IPS-20b (cell line): ENCODE data around the gene ENDOD1.
"Not testable (repeated sequence)": the region's sequence is repeated elsewhere in the genome, so short reads cannot be mapped to it uniquely, and the experiment has no call there.

Source experiments
- H3K27ac ChIP-seq: one replicate; pipeline ENCODE4 v1.5.1; 2013; ENCODE audit warnings: low read length
- H3K27me3 ChIP-seq: 2 replicates; pipeline ENCODE4 v1.6.1; 2013; ENCODE audit warnings: mild to moderate bottlenecking, low read length, inconsistent platforms; ENCODE audit not compliant: insufficient read depth
- H3K36me3 ChIP-seq: 2 replicates; pipeline ENCODE4 v1.6.1; 2013; ENCODE audit warnings: low read depth, mild to moderate bottlenecking, inconsistent platforms, low read length, moderate library complexity; ENCODE audit not compliant: insufficient read depth
- H3K4me1 ChIP-seq: 2 replicates; pipeline ENCODE4 v1.6.1; 2013; ENCODE audit warnings: mild to moderate bottlenecking, control low read depth, inconsistent platforms, low read length, moderate library complexity; ENCODE audit not compliant: insufficient read depth
- H3K4me3 ChIP-seq: 2 replicates; pipeline ENCODE4 v1.5.1; 2013; ENCODE audit warnings: mild to moderate bottlenecking, low read length, inconsistent platforms
- H3K9ac ChIP-seq: 2 replicates; pipeline ENCODE4 v1.6.1; 2013; ENCODE audit warnings: low read depth, mild to moderate bottlenecking, inconsistent platforms, low read length, moderate library complexity
- H3K9me3 ChIP-seq: 2 replicates; pipeline ENCODE4 v1.6.1; 2013; ENCODE audit warnings: mild to moderate bottlenecking, low read depth, low read length, inconsistent platforms; ENCODE audit not compliant: insufficient read depth

Gene ENDOD1, protein sequence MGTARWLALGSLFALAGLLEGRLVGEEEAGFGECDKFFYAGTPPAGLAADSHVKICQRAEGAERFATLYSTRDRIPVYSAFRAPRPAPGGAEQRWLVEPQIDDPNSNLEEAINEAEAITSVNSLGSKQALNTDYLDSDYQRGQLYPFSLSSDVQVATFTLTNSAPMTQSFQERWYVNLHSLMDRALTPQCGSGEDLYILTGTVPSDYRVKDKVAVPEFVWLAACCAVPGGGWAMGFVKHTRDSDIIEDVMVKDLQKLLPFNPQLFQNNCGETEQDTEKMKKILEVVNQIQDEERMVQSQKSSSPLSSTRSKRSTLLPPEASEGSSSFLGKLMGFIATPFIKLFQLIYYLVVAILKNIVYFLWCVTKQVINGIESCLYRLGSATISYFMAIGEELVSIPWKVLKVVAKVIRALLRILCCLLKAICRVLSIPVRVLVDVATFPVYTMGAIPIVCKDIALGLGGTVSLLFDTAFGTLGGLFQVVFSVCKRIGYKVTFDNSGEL

DNA sequence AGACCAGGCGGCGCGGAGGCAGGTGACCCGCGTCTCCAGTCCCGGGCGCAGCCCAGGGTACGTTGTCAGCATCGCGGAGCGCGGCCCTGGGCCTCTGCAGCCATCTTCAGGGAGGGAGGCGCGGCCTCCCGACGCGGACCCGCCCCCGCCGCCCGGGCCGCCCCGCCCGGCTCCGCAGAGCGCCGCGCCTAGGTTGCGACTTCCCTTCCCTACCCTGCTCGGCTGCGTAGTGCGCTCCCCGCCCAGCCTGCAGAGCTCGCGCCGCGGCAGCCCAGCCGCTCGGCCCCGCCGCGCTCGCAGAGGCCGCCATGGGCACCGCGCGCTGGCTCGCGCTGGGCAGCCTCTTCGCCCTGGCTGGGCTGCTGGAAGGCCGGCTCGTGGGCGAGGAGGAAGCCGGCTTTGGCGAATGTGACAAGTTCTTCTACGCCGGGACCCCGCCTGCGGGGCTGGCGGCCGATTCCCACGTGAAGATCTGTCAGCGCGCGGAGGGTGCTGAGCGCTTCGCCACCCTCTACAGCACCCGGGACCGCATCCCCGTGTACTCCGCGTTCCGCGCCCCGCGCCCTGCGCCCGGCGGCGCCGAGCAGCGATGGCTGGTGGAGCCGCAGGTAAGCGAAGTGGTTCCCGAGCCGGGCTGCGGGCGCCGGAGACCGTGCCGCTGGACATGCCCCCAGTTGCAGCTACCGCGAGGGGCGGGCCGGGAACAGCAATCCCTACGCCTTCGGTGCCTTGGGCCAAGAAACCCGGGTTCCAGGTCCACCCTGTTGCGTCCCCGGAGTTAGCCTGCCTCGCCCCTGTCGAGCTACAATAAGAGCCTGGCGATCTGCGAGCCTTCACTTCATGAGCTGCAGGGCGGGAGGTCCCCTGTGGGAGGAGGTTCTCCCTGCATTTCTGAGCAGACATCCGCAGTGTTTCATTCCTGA lies at the start of gene ENDOD1:
Gene ENDOD1 (plus strand): TSS at position 227 of the 923 bp plus-strand sequence. CDS start 82 bp downstream, at position 309.
- Histone ChIP-seq H3K4me1 (peaks cover 14% of the 10 kb centered on the region; the same call in 1 of the 2 replicates), H3K36me3 (no peaks in the 10 kb centered on the region), H3K4me3 (peak within 1 kb of the TSS; percentile 82), H3K9ac (peak within 1 kb of the TSS; percentile 62; the same call in 1 of the 2 replicates), H3K9me3 (no peaks in the 10 kb centered on the region), H3K27me3 (peaks cover 43% of the 10 kb centered on the region), H3K27ac (no peak within 1 kb of the TSS)

DNA sequence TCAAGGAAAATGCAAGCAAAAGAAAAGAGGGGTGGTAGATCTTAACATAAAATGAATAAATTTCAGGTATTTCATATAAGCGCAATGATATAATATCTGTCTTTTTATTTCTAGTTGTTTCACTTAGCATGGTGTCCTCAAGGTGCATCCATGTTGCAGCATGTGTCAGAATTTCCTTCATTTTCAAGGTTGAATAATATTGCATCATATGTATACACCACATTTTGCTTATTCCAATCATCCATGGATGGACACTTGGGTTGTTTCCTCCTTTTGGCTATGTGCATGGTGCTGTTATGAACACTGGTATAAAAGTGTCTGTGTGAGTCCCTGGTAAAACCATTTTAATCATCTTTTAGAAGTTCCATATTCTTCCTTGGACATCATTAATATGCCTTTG lies 47.4 kb upstream of the ENDOD1 start:
- no peaks in the 10 kb centered on the region for H3K36me3 ChIP-seq
- no peaks in the 10 kb centered on the region for H3K4me1 ChIP-seq
- no peaks in the 10 kb centered on the region for H3K27me3 ChIP-seq
- H3K4me3 ChIP-seq, result no peak overlapping the region
- no peak overlapping the region for H3K27ac ChIP-seq
- no peaks in the 10 kb centered on the region for H3K9me3 ChIP-seq
- H3K9ac ChIP-seq, result no peak overlapping the region

DNA sequence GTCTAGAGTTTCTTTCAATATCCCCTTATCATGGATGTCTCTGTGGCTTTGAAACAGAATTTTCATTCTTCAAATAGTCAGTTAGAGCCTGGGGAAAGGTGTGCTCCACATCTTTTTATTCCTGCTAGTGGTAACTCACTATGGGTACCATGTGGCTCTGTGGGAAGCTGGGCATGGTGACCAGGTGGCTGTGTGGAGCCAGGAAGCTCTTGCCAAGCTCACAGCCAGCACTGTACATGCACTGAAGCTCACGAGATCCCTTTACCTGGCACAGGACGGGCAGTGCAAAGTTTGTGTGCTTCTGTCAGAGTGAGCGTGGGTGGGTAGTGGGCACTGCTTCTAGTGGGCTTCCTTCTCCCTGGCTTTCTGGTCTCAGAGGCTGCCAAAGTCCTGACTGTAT lies 46.7 kb upstream of the ENDOD1 start:
- Histone ChIP-seq H3K4me1 (no peaks in the 10 kb centered on the region), H3K9me3 (no peaks in the 10 kb centered on the region), H3K27ac (no peak overlapping the region), H3K9ac (no peak overlapping the region), H3K4me3 (no peak overlapping the region), H3K36me3 (no peaks in the 10 kb centered on the region), H3K27me3 (no peaks in the 10 kb centered on the region)

DNA sequence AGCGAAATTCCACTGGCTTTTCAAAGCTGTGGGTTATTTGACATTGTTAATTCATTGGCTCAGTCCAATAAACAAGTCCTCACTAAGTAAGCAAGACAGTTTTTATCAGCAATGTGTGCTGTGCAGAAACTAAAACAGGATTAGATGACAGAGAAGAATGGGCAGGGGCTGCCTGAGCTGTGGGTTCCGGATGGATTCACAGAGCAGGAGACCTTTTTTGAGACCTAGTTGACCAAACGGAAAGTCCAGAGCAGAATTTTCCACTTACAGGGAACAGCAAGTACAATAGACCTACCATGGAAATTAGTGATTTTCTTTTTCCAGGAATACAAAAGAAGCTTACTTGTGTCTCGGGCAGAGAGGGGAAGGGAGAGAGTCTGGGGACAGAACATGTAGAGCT lies 45.6 kb upstream of the ENDOD1 start:
- Histone ChIP-seq H3K9ac (no peak overlapping the region), H3K4me1 (no peaks in the 10 kb centered on the region), H3K9me3 (no peaks in the 10 kb centered on the region), H3K27me3 (no peaks in the 10 kb centered on the region), H3K4me3 (no peak overlapping the region), H3K27ac (no peak overlapping the region), H3K36me3 (no peaks in the 10 kb centered on the region)

DNA sequence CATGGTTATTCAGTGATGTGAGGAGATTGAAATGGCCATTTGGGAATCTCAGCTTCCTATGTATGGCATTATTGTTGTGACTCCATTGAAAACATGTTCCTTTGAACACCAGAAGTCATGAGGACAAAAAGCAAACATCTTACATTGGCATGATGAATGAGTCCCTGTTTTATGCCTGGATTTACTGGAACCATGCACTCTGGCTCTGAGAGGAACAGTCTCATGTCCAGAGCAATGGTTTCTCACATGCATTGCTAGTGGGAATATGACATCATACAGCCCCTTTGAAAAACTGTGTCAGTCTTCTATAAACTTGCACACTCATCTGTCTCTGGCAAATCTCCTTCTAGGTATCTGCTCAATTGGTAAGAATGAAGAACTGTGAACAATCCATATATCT lies 43.8 kb upstream of the ENDOD1 start:
- no peaks in the 10 kb centered on the region for H3K9me3 ChIP-seq
- no peak overlapping the region for H3K9ac ChIP-seq

DNA sequence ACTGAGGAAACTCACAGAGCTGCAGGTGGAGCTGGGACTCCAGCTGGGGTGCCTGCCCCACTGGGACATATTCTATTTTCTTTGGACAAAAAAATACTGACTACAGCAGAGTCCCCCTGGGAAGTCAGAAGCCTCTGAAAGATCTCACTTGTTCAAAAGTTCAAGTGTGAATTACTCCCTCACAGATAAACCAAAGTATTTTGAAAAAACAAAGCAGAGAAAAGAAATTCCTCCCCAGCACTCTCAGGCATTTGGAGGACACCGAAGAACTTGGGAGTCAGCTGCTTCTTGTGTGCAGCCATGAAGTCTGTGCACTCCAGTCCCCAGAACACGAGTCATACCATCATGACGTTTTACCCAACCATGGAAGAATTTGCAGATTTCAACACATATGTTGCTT lies 40.5 kb upstream of the ENDOD1 start, which contains the start of gene KDM4F:
Gene KDM4F (plus strand): TSS at position 301 of the 400 bp plus-strand sequence.
- H3K4me3 ChIP-seq, H3K9me3 ChIP-seq, H3K9ac ChIP-seq, H3K27ac ChIP-seq, H3K36me3 ChIP-seq, H3K27me3 ChIP-seq, H3K4me1 ChIP-seq: not testable (repeated sequence)

More for the DNA sequence above, 43.8 kb upstream of the ENDOD1 start:
- Histone ChIP-seq H3K36me3 (no peaks in the 10 kb centered on the region), H3K27ac (no peak overlapping the region), H3K4me1 (no peaks in the 10 kb centered on the region), H3K27me3 (no peaks in the 10 kb centered on the region), H3K4me3 (no peak overlapping the region)

DNA sequence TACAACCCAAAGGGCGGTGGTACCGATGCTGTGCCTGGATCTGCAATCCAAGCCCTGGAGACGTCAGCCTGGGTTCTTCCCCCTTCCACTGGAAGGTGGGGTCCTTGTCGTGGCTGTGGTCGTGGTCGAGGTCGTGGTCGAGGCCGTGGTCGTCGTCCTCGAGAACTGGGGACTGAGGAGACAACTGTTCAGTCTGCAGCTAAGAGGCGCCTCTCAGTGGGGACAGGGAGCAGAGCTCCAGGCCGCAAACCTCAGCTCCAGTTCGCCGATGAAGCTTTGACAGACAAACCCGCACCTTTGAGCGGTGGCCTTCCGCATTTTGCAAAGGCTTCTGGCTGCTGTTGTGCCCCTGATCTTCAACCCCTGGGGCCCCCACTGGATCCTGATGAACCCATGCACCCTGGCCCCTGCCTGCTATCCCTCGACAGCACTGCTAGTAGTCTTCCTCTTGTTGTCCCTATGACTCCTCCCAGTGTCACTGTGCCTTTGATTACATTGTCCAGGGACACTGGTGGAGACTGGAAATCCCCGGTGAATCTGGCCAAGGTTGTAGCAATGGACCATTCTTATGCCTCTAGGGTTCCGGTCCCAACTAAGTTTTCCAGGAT lies 38.9 kb upstream of the ENDOD1 start:
- Histone ChIP-seq H3K27me3 (peaks cover 7% of the 10 kb centered on the region; the same call in 1 of the 2 replicates), H3K36me3 (no peaks in the 10 kb centered on the region), H3K9me3 (no peaks in the 10 kb centered on the region), H3K27ac (no peak overlapping the region), H3K4me1 (no peaks in the 10 kb centered on the region), H3K9ac (no peak overlapping the region), H3K4me3 (no peak overlapping the region)

DNA sequence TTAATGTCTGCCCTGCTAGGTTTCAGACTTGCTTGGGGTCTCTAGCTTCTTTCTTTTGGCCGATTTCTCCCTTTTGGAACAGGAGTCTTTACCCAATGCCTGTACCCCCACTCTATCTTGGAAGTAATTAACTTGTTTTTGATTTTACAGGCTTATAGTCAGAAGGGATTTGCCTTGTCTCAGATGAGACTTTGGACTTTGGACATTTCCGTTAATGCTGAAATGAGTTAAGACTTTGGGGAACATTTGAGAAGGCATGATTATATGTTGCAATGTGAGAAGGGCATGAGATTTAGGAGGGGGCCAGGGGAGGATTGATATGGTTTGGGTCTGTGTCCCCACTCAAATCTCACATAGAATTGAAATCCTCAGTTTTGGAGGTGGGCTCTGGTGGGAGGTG lies 35.3 kb upstream of the ENDOD1 start:
- no peak overlapping the region for H3K4me3 ChIP-seq
- no peaks in the 10 kb centered on the region for H3K36me3 ChIP-seq
- H3K9ac ChIP-seq, result no peak overlapping the region
- no peaks in the 10 kb centered on the region for H3K4me1 ChIP-seq
- H3K27ac ChIP-seq, result no peak overlapping the region
- H3K9me3 ChIP-seq, result no peaks in the 10 kb centered on the region
- peaks cover 7% of the 10 kb centered on the region; the same call in 1 of the 2 replicates for H3K27me3 ChIP-seq

DNA sequence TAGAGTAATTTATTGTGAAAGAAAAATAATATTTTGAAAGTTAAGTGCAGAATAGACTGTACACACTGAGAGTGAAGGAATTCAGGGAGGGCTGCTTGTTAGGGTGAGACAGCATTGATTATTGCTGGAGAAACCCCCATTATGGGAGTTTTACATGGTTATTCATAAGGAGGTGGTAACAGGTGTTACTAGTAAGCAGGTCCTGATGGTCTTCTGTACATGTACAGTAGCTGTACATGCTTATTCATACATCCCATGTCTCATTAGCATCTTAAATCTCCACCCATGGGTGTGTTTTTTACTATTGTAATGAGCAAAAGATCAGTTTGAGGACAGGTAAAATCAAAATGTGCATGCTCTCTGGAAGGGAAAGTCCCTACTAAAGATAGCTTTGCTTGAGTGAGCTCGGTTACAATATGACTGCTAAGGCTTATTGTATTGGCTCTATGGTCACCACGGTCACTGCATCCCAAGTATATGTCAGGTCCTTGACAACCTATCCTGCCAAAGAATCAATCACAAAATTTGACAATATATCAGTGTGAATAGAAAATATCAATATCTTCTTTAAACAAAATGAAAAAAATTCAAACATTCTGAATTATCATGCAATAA lies 34.3 kb upstream of the ENDOD1 start:
- H3K4me1 ChIP-seq, result no peaks in the 10 kb centered on the region

DNA sequence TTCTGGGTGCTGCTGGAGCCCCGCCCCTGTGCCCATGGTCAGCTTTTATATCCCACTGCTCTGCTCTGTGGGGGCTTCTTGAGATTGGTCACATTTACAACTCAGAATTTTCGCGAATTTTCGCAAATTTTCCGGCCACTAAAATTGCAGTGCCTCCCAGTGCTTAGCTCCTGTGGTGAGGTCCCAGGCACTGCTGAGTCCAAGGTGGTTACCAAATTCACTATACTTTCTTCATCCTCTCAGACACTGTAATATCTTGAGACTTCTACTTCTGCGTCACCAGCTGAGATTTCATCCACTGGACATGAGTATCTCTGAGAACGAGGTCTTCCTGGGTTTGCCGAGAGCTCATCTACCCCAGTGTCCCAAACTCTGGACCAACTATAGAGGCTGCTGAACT lies 31.7 kb upstream of the ENDOD1 start:
- H3K27me3 ChIP-seq, result peaks cover 7% of the 10 kb centered on the region; the same call in 1 of the 2 replicates
- H3K4me3 ChIP-seq, result no peak overlapping the region
- H3K4me1 ChIP-seq, result no peaks in the 10 kb centered on the region
- no peaks in the 10 kb centered on the region for H3K9me3 ChIP-seq
- no peak overlapping the region for H3K27ac ChIP-seq
- H3K36me3 ChIP-seq, result no peaks in the 10 kb centered on the region
- no peak overlapping the region for H3K9ac ChIP-seq

More for the DNA sequence above, 34.3 kb upstream of the ENDOD1 start:
- Histone ChIP-seq H3K9ac (no peak overlapping the region), H3K27me3 (peaks cover 7% of the 10 kb centered on the region; the same call in 1 of the 2 replicates), H3K9me3 (no peaks in the 10 kb centered on the region), H3K4me3 (no peak overlapping the region), H3K36me3 (no peaks in the 10 kb centered on the region), H3K27ac (no peak overlapping the region)

DNA sequence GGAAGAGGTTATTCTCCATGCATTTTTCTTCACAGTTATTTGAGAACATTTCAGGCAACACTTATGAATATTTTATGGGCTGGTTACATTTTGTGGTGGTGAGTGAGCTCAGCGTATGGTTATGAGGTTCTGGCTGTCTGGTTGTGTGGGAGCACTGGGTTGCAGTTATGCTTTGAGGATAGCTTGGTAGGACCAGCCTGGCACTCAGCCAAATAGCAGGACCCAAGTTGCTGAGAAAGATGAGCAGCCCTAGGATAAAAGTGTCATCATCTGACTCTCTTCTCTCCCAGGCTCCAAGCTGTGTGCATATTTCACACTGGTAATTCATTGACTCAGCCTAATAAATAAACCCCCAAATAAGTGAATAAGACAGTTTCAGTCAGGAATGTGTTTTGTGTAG lies 31.0 kb upstream of the ENDOD1 start:
- Histone ChIP-seq H3K27me3 (peaks cover 7% of the 10 kb centered on the region; the same call in 1 of the 2 replicates), H3K36me3 (no peaks in the 10 kb centered on the region), H3K9ac (no peak overlapping the region), H3K27ac (no peak overlapping the region), H3K9me3 (no peaks in the 10 kb centered on the region), H3K4me1 (no peaks in the 10 kb centered on the region), H3K4me3 (no peak overlapping the region)
